Cardiac atrium fibroblast (primary cell): ENCODE data around the gene RAB11A. TPM values are rescaled to one million over a fixed set of nuclear protein-coding genes. Genes with fewer than 3 reads are reported as not detected.

Source experiments
- total RNA-seq: library from RNA; depleted of rRNA; stranded (reverse); fragments of >200 nt; gene quantifications from 2 replicates; pipeline ENCODE4 v1.2.3, GENCODE V29; 2015

Gene RAB11A
- 216 and 221 TPM in 2 replicates for total RNA-seq

GRCh38 chr15:65869126-65869953, at the start of gene RAB11A:
RAB11A (plus strand) TSS chr15:65869491; CDS start chr15:65869586, 95 bp downstream.

Other genes starting within 250 kb of the RAB11A start
- gene SLC24A1, start 247.6 kb upstream of the RAB11A start, total RNA-seq: 4.9 and 5.5 TPM in 2 replicates
- gene DENND4A, start 77.2 kb upstream of the RAB11A start, total RNA-seq: 13.4 and 15.5 TPM in 2 replicates